HepG2 (cell line): ENCODE results near the gene ZNF428. TPM values are rescaled to one million over a fixed set of nuclear protein-coding genes. Genes with fewer than 3 reads are reported as not detected.

ENCODE experiments used
- ATAC-seq: fragments of 200-7000 bp; cut with Tn5 transposase; 3 replicates; pipeline ENCODE4 v1.9.1; 2020; ENCODE audit warnings: mild to moderate bottlenecking, moderate library complexity
- BruUV-seq: library from RNA; stranded (reverse); fragments of 400-500 nt; replicated peaks from 2 replicates; lab custom pipeline; 2021; lab: Mats Ljungman, UMichigan
- CTCF ChIA-PET: fragments of 300-600 bp; formaldehyde crosslinking; extraction: SDS; loops from one replicate; lab custom pipeline; 2021; ENCODE audit warnings: low total read pairs, inconsistent platforms, low intra/inter-chr PET ratio; lab: Yijun Ruan, JAX
- POLR2A ChIA-PET: fragments of 350-600 bp; sonication (Branson Sonifier 250); formaldehyde crosslinking; loops from one replicate; lab custom pipeline; 2020; ENCODE audit warnings: antibody characterized with exemption, inconsistent platforms; lab: Yijun Ruan, JAX
- DNase-seq: peaks from one replicate; pipeline ENCODE4 v3.0.0-alpha.2; 2015; ENCODE audit warnings: low spot score
- FAIRE-seq: peaks from 3 replicates; lab custom pipeline; 2011; peaks lifted over from hg19 to GRCh38; lab: Jason Lieb, UNC
- H2AFZ ChIP-seq: one replicate; pipeline ENCODE4 v1.6.1; 2011; ENCODE audit warnings: low read length, inconsistent platforms
- H3K27ac ChIP-seq: fragments of 300-600 bp; 3 replicates; pipeline ENCODE4 v1.8.0; 2011; ENCODE audit warnings: mixed run types, mild to moderate bottlenecking, mixed read lengths, low read length, inconsistent platforms; ENCODE audit not compliant: insufficient read depth; ENCODE audit errors: extremely low read length
- H3K27me3 ChIP-seq, 2 experiments: fragments of 200-600 bp in 1 of 2; 2 replicates in 1 of 2; 3 replicates in 1 of 2; pipeline versions ENCODE4 v1.6.0 to v1.8.0; 2011; ENCODE audit warnings: low read length in 2 of 2, mild to moderate bottlenecking in 2 of 2, moderate library complexity in 2 of 2, inconsistent platforms in 1 of 2; ENCODE audit not compliant: insufficient read depth in 2 of 2, control insufficient read depth in 1 of 2
- H3K36me3 ChIP-seq, 2 experiments: fragments of 200-600 bp in 1 of 2; replicated peaks in 1 of 2; 2 replicates in 1 of 2; 3 replicates in 1 of 2; pipeline versions ENCODE4 v1.5.1 to v1.8.0; 2011; ENCODE audit warnings: low read length in 2 of 2, inconsistent platforms in 1 of 2; ENCODE audit not compliant: insufficient read depth in 2 of 2, control insufficient read depth in 1 of 2
- H3K4me1 ChIP-seq: 2 replicates; pipeline ENCODE4 v1.5.1; 2012; ENCODE audit warnings: low read length, inconsistent platforms; ENCODE audit not compliant: insufficient read depth
- H3K4me2 ChIP-seq: 2 replicates; pipeline ENCODE4 v1.6.0; 2011; ENCODE audit warnings: low read depth, low read length, inconsistent platforms
- H3K4me3 ChIP-seq, 3 experiments: fragments of 200-600 bp in 1 of 3; sonication (generic), shearing (Covaris generic) in 1 of 3; replicated peaks in 1 of 3; 2 replicates each; pipeline ENCODE4 v1.5.1; 2011 to 2016; ENCODE audit warnings: low read length in 3 of 3, inconsistent platforms in 2 of 3, low read depth in 2 of 3, mild to moderate bottlenecking in 2 of 3, control low read depth in 1 of 3, mixed read lengths in 1 of 3; ENCODE audit not compliant: insufficient read depth in 1 of 3
- H3K79me2 ChIP-seq: one replicate; pipeline ENCODE4 v1.6.1; 2011; ENCODE audit warnings: low read length, inconsistent platforms; ENCODE audit not compliant: insufficient read depth
- H3K9ac ChIP-seq: 2 replicates; pipeline ENCODE4 v1.6.0; 2011; ENCODE audit warnings: mild to moderate bottlenecking, low read depth, low read length, inconsistent platforms; ENCODE audit not compliant: insufficient read depth
- H3K9me3 ChIP-seq: 2 replicates; pipeline ENCODE4 v1.5.1; 2012; ENCODE audit warnings: mild to moderate bottlenecking, low read length
- H4K20me1 ChIP-seq: 2 replicates; pipeline ENCODE4 v1.6.0; 2011; ENCODE audit warnings: inconsistent platforms, mild to moderate bottlenecking, low read length, moderate library complexity; ENCODE audit not compliant: insufficient read depth
- CHD4 ChIP-seq: fragments of 200-600 bp; sonication (generic); IDR thresholded peaks from 2 replicates; pipeline ENCODE4 v1.7.0; 2017; ENCODE audit warnings: mild to moderate bottlenecking, low read length, borderline replicate concordance
- ISL2 ChIP-seq: sonication (generic); formaldehyde crosslinking; IDR thresholded peaks from 2 replicates; pipeline ENCODE4 v1.5.0; 2020; ENCODE audit warnings: missing genetic modification reagents
- MYNN ChIP-seq: sonication (generic); formaldehyde crosslinking; IDR thresholded peaks from 2 replicates; pipeline ENCODE4 v1.4.0; 2020; ENCODE audit warnings: mild to moderate bottlenecking, low read depth, missing genetic modification reagents
- NAIF1 ChIP-seq: sonication (generic); formaldehyde crosslinking; IDR thresholded peaks from 2 replicates; pipeline ENCODE4 v1.5.0; 2020; ENCODE audit warnings: mild to moderate bottlenecking, missing genetic modification reagents, borderline replicate concordance
- RBFOX2 ChIP-seq: fragments of 200-400 bp; formaldehyde crosslinking; IDR thresholded peaks from 2 replicates; pipeline ENCODE4 v1.6.1; 2017; ENCODE audit warnings: low read depth, mild to moderate bottlenecking, low read length
- SAFB2 ChIP-seq: sonication (generic); formaldehyde crosslinking; IDR thresholded peaks from 2 replicates; pipeline ENCODE4 v1.5.1; 2020; ENCODE audit warnings: missing genetic modification reagents, low read depth, mild to moderate bottlenecking, borderline replicate concordance
- ZNF383 ChIP-seq: sonication (generic); formaldehyde crosslinking; IDR thresholded peaks from 2 replicates; pipeline ENCODE4 v1.4.0; 2020; ENCODE audit warnings: missing genetic modification reagents, mild to moderate bottlenecking, borderline replicate concordance
- ZNF556 ChIP-seq: sonication (generic); formaldehyde crosslinking; IDR thresholded peaks from 2 replicates; pipeline ENCODE4 v1.4.0; 2020; ENCODE audit warnings: mild to moderate bottlenecking, missing genetic modification reagents, borderline replicate concordance
- ZNF557 ChIP-seq: sonication (generic); formaldehyde crosslinking; IDR thresholded peaks from 2 replicates; pipeline ENCODE4 v1.4.0; 2020; ENCODE audit warnings: missing genetic modification reagents
- WGBS: methylation state at CpG from one replicate; pipeline ENCODE4 v1.1.6; 2017; ENCODE audit warnings: low lambda C conversion rate; 5-methylcytosine and 5-hydroxymethylcytosine counted together
- in situ Hi-C: cut with HindIII; loops from 2 replicates; pipeline ENCODE4 v1.10.0; 2017; ENCODE audit warnings: low pct_unique_long_range_greater_than_20kb; ENCODE audit not compliant: extremely low pct_ligation_motif_present
- intact Hi-C: fragments of 100-400 bp; cut with micrococcal nuclease; formaldehyde crosslinking; loops from one replicate; pipeline ENCODE4 v1.10.0; 2022; ENCODE audit not compliant: unreplicated experiment
- polyA plus RNA-seq, 8 experiments: library from polyadenylated mRNA; depleted of rRNA in 3 of 8; stranded (reverse) in 7 of 8; unstranded in 1 of 8; fragments of >200 nt; fragmentation: Illumina TruSeq in 4 of 8; extraction: Trizol in 4 of 8; gene quantifications; 2 replicates each; pipeline versions ENCODE4 v1.2.1 to v1.2.3, GENCODE V29; 2011 to 2016; ENCODE audit warnings: low read depth in 4 of 8, missing spikeins in 1 of 8, mixed read lengths in 1 of 8; ENCODE audit not compliant: insufficient read depth in 1 of 8
- total RNA-seq, 5 experiments: library from RNA; depleted of rRNA; stranded (reverse); fragments of >200 nt; fragmentation: Illumina TruSeq; extraction: Trizol; gene quantifications; 2 replicates each; pipeline ENCODE4 v1.2.3, GENCODE V29; 2016; ENCODE audit warnings: low read depth in 1 of 5
- TF ChIP-seq, protein P1 (sequence below), 2 experiments: IDR thresholded peaks; 2 replicates each; pipeline ENCODE4 v1.6.1; 2011 to 2012; ENCODE audit warnings: low read length in 2 of 2, borderline replicate concordance in 1 of 2, low read depth in 1 of 2, mild to moderate bottlenecking in 1 of 2, moderate library complexity in 1 of 2
- TF ChIP-seq, protein P2 (sequence below): sonication (generic); formaldehyde crosslinking; IDR thresholded peaks from 2 replicates; pipeline ENCODE4 v1.4.0; 2020; ENCODE audit warnings: missing genetic modification reagents, mild to moderate bottlenecking, borderline replicate concordance

ZNF428 gene
- total and polyA plus RNA-seq, 2 of the 13 experiments (the other 11 are each of a cell fraction or from before 2014, with no cell fraction given) = 10.4 to 26.9 TPM

DNA sequence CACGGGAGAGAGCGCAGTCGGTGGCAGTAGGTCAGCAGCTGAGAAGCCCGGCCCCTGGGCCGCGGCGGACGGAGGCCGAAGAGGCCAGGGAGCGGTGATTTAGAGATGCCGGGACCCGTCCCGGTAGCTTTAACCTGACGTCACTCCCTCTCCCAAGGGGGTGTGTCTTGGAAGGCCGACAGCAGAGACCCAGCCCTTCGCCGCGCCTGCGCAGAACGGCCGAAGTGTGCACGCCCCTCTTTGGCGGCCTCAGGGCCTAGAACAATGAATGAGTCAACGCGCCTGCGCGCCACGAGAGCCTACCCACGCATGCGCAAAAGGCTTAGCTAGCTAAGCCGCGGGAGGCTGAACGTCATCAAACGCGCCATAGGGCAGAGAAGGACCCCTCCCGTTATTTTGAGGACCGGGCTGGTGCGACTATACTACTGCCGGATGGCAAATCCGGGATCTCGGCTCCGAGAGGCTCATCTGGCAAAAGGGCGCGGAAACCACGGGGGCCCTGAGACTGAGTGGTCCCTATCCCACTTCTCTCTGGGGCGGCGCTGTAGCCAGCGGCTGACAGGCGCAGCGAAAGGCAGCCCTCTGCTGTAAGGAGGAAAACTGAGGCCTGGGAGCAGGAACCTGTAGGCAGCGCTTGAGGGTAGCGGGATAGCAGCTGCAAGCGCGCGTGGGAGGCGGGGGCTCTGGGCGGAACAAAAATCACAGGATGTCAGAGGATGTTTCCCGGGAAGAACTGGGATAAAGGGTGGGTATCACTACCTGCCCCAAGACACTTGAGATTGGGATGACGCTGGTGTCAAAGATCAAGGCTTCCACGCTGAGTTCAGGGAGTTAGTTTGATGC, 23.2 kb downstream of the ZNF428 start, which contains the start of the genes IRGQ and ZNF576 (continued):
- TF ChIP-seq, protein P1, sequence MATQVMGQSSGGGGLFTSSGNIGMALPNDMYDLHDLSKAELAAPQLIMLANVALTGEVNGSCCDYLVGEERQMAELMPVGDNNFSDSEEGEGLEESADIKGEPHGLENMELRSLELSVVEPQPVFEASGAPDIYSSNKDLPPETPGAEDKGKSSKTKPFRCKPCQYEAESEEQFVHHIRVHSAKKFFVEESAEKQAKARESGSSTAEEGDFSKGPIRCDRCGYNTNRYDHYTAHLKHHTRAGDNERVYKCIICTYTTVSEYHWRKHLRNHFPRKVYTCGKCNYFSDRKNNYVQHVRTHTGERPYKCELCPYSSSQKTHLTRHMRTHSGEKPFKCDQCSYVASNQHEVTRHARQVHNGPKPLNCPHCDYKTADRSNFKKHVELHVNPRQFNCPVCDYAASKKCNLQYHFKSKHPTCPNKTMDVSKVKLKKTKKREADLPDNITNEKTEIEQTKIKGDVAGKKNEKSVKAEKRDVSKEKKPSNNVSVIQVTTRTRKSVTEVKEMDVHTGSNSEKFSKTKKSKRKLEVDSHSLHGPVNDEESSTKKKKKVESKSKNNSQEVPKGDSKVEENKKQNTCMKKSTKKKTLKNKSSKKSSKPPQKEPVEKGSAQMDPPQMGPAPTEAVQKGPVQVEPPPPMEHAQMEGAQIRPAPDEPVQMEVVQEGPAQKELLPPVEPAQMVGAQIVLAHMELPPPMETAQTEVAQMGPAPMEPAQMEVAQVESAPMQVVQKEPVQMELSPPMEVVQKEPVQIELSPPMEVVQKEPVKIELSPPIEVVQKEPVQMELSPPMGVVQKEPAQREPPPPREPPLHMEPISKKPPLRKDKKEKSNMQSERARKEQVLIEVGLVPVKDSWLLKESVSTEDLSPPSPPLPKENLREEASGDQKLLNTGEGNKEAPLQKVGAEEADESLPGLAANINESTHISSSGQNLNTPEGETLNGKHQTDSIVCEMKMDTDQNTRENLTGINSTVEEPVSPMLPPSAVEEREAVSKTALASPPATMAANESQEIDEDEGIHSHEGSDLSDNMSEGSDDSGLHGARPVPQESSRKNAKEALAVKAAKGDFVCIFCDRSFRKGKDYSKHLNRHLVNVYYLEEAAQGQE (IDR thresholded peaks at IDR 0.05; ENCODE audit: borderline replicate concordance in 1 of 2, low read depth in 1 of 2, low read length in 2 of 2) = no peak
- TF ChIP-seq RBFOX2 = peak; percentile 49; the same call in 1 of the 2 replicates

DNA sequence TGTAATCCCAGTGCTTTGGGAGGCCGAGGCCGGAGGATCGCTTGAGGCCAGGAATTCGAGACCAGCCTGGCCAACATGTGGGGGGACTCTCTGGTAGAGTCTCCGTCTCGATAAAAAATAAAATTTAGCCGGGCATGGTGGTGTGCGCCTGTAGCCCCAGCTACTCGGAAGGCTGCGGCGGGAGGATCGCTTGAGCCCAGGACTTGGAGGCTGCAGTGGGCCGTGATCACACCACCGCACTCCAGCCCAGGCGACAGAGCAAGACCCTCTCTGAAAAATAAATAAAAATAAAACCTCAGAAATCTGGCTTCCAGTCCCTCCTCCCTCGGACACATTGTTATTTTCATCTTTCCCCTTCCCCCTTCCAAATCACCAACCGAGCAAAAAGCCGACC, 23.8 kb downstream of the ZNF428 start:
- H3K9ac ChIP-seq = peak overlapping the region; percentile 91
- 0% methylated on average over 6 of the region's 18 CpGs for WGBS
- no peak overlapping the region for H2AFZ ChIP-seq
- no peak for DNase-seq
- peaks cover 2% of the 10 kb centered on the region; the same call in 1 of the 2 replicates for H4K20me1 ChIP-seq
- peak overlapping the region; percentile 88 for H3K4me2 ChIP-seq
- peaks cover 6 to 22% of the 10 kb centered on the region in 2 experiments; a peak in 4 of 5 replicates for H3K36me3 ChIP-seq
- BruUV-seq = TSS peak; percentile 85
- ChIA-PET CTCF (interaction anchor here (2.4 kb wide), 1 partner anchor 56 kb away, joined by 12 read pairs; no protein-coding TSS in a partner anchor), POLR2A (interaction anchor here (0.8 to 2.4 kb wide), 11 partner anchors 10 to 159 kb away, joined by 3 to 20 read pairs (median 6); partner anchors contain the start of genes SMG9 and ZNF575)
- H3K27me3 ChIP-seq = no peaks in the 10 kb centered on the region; a peak in 1 of 5 replicates
- peaks cover 21% of the 10 kb centered on the region for H3K4me1 ChIP-seq
- in situ Hi-C loops (loop anchor here (5.0 kb wide), 1 partner anchor 57 kb away; no protein-coding TSS in a partner anchor), intact Hi-C loops (loop anchor here (10.0 kb wide), 1 partner anchor 71 kb away; the partner anchor contains the start of gene ETHE1)
- H3K79me2 ChIP-seq = peaks cover 27% of the 10 kb centered on the region
- H3K4me3 ChIP-seq = peak overlapping the region; percentile 74 to 90 (median 84)
- H3K27ac ChIP-seq = peak overlapping the region; percentile 72
- H3K9me3 ChIP-seq = no peaks in the 10 kb centered on the region
- no peak for FAIRE-seq
- ATAC-seq = peak; percentile 49
- TF ChIP-seq ZNF557 (CRISPR knock-in tag) (0 out of 2 replicates have a peak, but pooled peaks have one; percentile 44), NAIF1 (CRISPR knock-in tag) (no peak), ZNF383 (CRISPR knock-in tag) (no peak), SAFB2 (CRISPR knock-in tag) (peak; percentile 20; the same call in 1 of the 2 replicates), MYNN (CRISPR knock-in tag) (no peak), ISL2 (CRISPR knock-in tag) (no peak), CHD4 (no peak), ZNF556 (CRISPR knock-in tag) (no peak)
- TF ChIP-seq, protein P2, sequence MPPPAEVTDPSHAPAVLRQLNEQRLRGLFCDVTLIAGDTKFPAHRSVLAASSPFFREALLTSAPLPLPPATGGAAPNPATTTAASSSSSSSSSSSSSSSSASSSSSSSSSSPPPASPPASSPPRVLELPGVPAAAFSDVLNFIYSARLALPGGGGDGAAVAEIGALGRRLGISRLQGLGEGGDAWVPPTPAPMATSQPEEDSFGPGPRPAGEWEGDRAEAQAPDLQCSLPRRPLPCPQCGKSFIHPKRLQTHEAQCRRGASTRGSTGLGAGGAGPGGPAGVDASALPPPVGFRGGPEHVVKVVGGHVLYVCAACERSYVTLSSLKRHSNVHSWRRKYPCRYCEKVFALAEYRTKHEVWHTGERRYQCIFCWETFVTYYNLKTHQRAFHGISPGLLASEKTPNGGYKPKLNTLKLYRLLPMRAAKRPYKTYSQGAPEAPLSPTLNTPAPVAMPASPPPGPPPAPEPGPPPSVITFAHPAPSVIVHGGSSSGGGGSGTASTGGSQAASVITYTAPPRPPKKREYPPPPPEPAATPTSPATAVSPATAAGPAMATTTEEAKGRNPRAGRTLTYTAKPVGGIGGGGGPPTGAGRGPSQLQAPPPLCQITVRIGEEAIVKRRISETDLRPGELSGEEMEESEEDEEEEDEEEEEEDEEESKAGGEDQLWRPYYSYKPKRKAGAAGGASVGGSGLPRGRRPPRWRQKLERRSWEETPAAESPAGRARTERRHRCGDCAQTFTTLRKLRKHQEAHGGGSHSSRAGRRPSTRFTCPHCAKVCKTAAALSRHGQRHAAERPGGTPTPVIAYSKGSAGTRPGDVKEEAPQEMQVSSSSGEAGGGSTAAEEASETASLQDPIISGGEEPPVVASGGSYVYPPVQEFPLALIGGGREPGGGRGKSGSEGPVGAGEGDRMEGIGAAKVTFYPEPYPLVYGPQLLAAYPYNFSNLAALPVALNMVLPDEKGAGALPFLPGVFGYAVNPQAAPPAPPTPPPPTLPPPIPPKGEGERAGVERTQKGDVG (CRISPR knock-in tag) = no peak
